HUES64 (cell line): Measurements from ENCODE around the gene TMEM178B.
"Not testable (repeated sequence)": the region's sequence is repeated elsewhere in the genome, so short reads cannot be mapped to it uniquely, and the experiment has no call there.

Experiments
- H3K27ac ChIP-seq: 2 replicates; pipeline ENCODE4 v1.7.0; 2013; ENCODE audit warnings: low read depth, low read length, inconsistent platforms
- H3K27me3 ChIP-seq: 2 replicates; pipeline ENCODE4 v1.6.1; 2013; ENCODE audit warnings: mild to moderate bottlenecking, low read length; ENCODE audit not compliant: insufficient read depth
- H3K36me3 ChIP-seq: 2 replicates; pipeline ENCODE4 v1.6.1; 2013; ENCODE audit warnings: mild to moderate bottlenecking, low read length; ENCODE audit not compliant: insufficient read depth
- H3K4me1 ChIP-seq: 2 replicates; pipeline ENCODE4 v1.6.1; 2013; ENCODE audit warnings: mild to moderate bottlenecking, low read length, moderate library complexity; ENCODE audit not compliant: insufficient read depth
- H3K4me3 ChIP-seq: 2 replicates; pipeline ENCODE4 v1.5.1; 2013; ENCODE audit warnings: mild to moderate bottlenecking, low read length, moderate library complexity
- H3K9ac ChIP-seq: 2 replicates; pipeline ENCODE4 v1.6.1; 2013; ENCODE audit warnings: mild to moderate bottlenecking, low read depth, low read length
- H3K9me3 ChIP-seq: 2 replicates; pipeline ENCODE4 v1.6.1; 2013; ENCODE audit warnings: low read depth, low read length; ENCODE audit not compliant: insufficient read depth
- WGBS: fragments of 150-250, 120-280 bp; methylation state at CpG from one replicate; pipeline ENCODE4 v1.1.7; 2013; ENCODE audit warnings: missing lambda C conversion rate; 5-methylcytosine and 5-hydroxymethylcytosine counted together

TMEM178B gene

GRCh38 chr7:141185369-141185967, 111.6 kb downstream of the TMEM178B start:
- WGBS: 93% methylated on average over 14 of the region's 14 CpGs
- H3K4me1 ChIP-seq: no peaks in the 10 kb centered on the region
- no peak overlapping the region for H3K9ac ChIP-seq
- H3K27me3 ChIP-seq: no peaks in the 10 kb centered on the region
- no peaks in the 10 kb centered on the region for H3K9me3 ChIP-seq
- H3K36me3 ChIP-seq: no peaks in the 10 kb centered on the region
- no peak overlapping the region for H3K4me3 ChIP-seq
- no peak overlapping the region for H3K27ac ChIP-seq

GRCh38 chr7:141189231-141189630, 115.4 kb downstream of the TMEM178B start:
- H3K27me3 ChIP-seq: no peaks in the 10 kb centered on the region

GRCh38 chr7:141190495-141190894, 116.6 kb downstream of the TMEM178B start:
- no peak overlapping the region for H3K4me3 ChIP-seq
- no peaks in the 10 kb centered on the region for H3K4me1 ChIP-seq
- WGBS: 100% methylated on average over 4 of the region's 5 CpGs
- H3K36me3 ChIP-seq: no peaks in the 10 kb centered on the region
- no peak overlapping the region for H3K27ac ChIP-seq
- H3K27me3 ChIP-seq: no peaks in the 10 kb centered on the region
- no peaks in the 10 kb centered on the region for H3K9me3 ChIP-seq
- H3K9ac ChIP-seq: no peak overlapping the region

More at GRCh38 chr7:141189231-141189630, 115.4 kb downstream of the TMEM178B start:
- no peaks in the 10 kb centered on the region for H3K36me3 ChIP-seq
- H3K9me3 ChIP-seq: no peaks in the 10 kb centered on the region
- H3K27ac ChIP-seq: no peak overlapping the region
- H3K4me1 ChIP-seq: no peaks in the 10 kb centered on the region
- H3K9ac ChIP-seq: no peak overlapping the region
- H3K4me3 ChIP-seq: no peak overlapping the region
- WGBS: 93% methylated on average over 4 of the region's 4 CpGs

- Histone ChIP-seq H3K4me1 (no peaks in the 10 kb centered on the region), H3K9ac (no peak overlapping the region), H3K36me3 (no peaks in the 10 kb centered on the region), H3K9me3 (no peaks in the 10 kb centered on the region), H3K27me3 (no peaks in the 10 kb centered on the region), H3K27ac (no peak overlapping the region), H3K4me3 (no peak overlapping the region)
- 93% methylated on average over 3 of the region's 3 CpGs for WGBS
These were observed 117.4 kb downstream of the TMEM178B start for GRCh38 chr7:141191277-141191676.

- WGBS: 88% methylated on average over 4 of the region's 4 CpGs
- no peak overlapping the region for H3K9ac ChIP-seq
- H3K4me1 ChIP-seq: no peaks in the 10 kb centered on the region
- no peak overlapping the region for H3K27ac ChIP-seq
- no peaks in the 10 kb centered on the region for H3K9me3 ChIP-seq
- no peaks in the 10 kb centered on the region for H3K27me3 ChIP-seq
- no peak overlapping the region for H3K4me3 ChIP-seq
- H3K36me3 ChIP-seq: no peaks in the 10 kb centered on the region
These were observed 119.2 kb downstream of the TMEM178B start for GRCh38 chr7:141193066-141193465.

- WGBS: 88% methylated on average over 4 of the region's 4 CpGs
- not testable (repeated sequence) for H3K4me1 ChIP-seq, H3K9ac ChIP-seq, H3K27ac ChIP-seq, H3K9me3 ChIP-seq, H3K36me3 ChIP-seq, H3K27me3 ChIP-seq, H3K4me3 ChIP-seq
These were observed 121.9 kb downstream of the TMEM178B start for GRCh38 chr7:141195722-141196121.

GRCh38 chr7:141198194-141198958, 124.5 kb downstream of the TMEM178B start:
- Histone ChIP-seq H3K4me1 (peaks cover 9% of the 10 kb centered on the region; the same call in 1 of the 2 replicates), H3K27ac (no peak overlapping the region), H3K27me3 (no peaks in the 10 kb centered on the region), H3K9me3 (no peaks in the 10 kb centered on the region), H3K4me3 (no peak overlapping the region), H3K9ac (no peak overlapping the region), H3K36me3 (no peaks in the 10 kb centered on the region)
- WGBS: 87% methylated on average over 9 of the region's 12 CpGs

GRCh38 chr7:141200191-141201108, 126.6 kb downstream of the TMEM178B start:
- WGBS: 92% methylated on average over 14 of the region's 14 CpGs
- Histone ChIP-seq H3K4me1 (peaks cover 9% of the 10 kb centered on the region; the same call in 1 of the 2 replicates), H3K4me3 (no peak overlapping the region), H3K9ac (no peak overlapping the region), H3K27me3 (no peaks in the 10 kb centered on the region), H3K27ac (no peak overlapping the region), H3K9me3 (no peaks in the 10 kb centered on the region), H3K36me3 (no peaks in the 10 kb centered on the region)

GRCh38 chr7:141201145-141201885, 127.5 kb downstream of the TMEM178B start:
- no peak overlapping the region for H3K4me3 ChIP-seq
- no peak overlapping the region for H3K27ac ChIP-seq
- 84% methylated on average over 11 of the region's 11 CpGs for WGBS
- no peaks in the 10 kb centered on the region for H3K27me3 ChIP-seq
- peaks cover 9% of the 10 kb centered on the region; the same call in 1 of the 2 replicates for H3K4me1 ChIP-seq
- no peak overlapping the region for H3K9ac ChIP-seq
- no peaks in the 10 kb centered on the region for H3K9me3 ChIP-seq
- no peaks in the 10 kb centered on the region for H3K36me3 ChIP-seq

- Histone ChIP-seq H3K36me3 (no peaks in the 10 kb centered on the region), H3K4me3 (no peak overlapping the region), H3K27ac (no peak overlapping the region), H3K9ac (no peak overlapping the region), H3K9me3 (no peaks in the 10 kb centered on the region), H3K27me3 (no peaks in the 10 kb centered on the region), H3K4me1 (peaks cover 9% of the 10 kb centered on the region; the same call in 1 of the 2 replicates)
- WGBS: 78% methylated on average over 4 of the region's 4 CpGs
These were observed 128.7 kb downstream of the TMEM178B start for GRCh38 chr7:141202535-141202934.
